Tibial artery (tissue), 4 donors: ENCODE results near the gene ALDH1B1.
A peak's percentile ranks its signal among the peaks of the same experiment; 100 is the strongest.

Experiments used
- DNase-seq, 2 donors: peaks; one replicate each; pipeline ENCODE4 v3.0.0-alpha.2; 2019
- H3K27ac ChIP-seq, 2 donors: fragments of 200-600 bp; sonication (generic) in 1 of 2; 1 replicate in 1 of 2; 2 replicates in 1 of 2; pipeline ENCODE4 v1.5.1; 2018 to 2019; ENCODE audit warnings: mild to moderate bottlenecking in 1 of 2
- H3K27me3 ChIP-seq, 2 donors: fragments of 200-600 bp; sonication (generic) in 1 of 2; one replicate each; pipeline versions ENCODE4 v1.5.1 to v1.6.0; 2016 to 2019
- H3K36me3 ChIP-seq, 3 donors: fragments of 200-600 bp; sonication (generic) in 2 of 3; one replicate each; pipeline ENCODE4 v1.5.1; 2016 to 2019; ENCODE audit warnings: mild to moderate bottlenecking in 2 of 3
- H3K4me1 ChIP-seq, 4 donors: fragments of 200-600 bp; sonication (generic) in 2 of 4; 1 replicate in 3 of 4; 2 replicates in 1 of 4; pipeline ENCODE4 v1.5.1; 2016 to 2019
- H3K4me3 ChIP-seq, 2 donors: fragments of 200-600 bp; sonication (generic) in 1 of 2; 1 replicate in 1 of 2; 2 replicates in 1 of 2; pipeline ENCODE4 v1.5.1; 2018 to 2019; ENCODE audit warnings: mild to moderate bottlenecking in 2 of 2
- H3K9me3 ChIP-seq, 3 donors: fragments of 200-600 bp; sonication (generic) in 1 of 3; one replicate each; pipeline ENCODE4 v1.5.1; 2016 to 2019
- intact Hi-C: fragments of 100-400 bp; cut with DNase I; formaldehyde crosslinking; loops from one replicate; pipeline ENCODE4 v1.15.0; 2023; ENCODE audit warnings: low total_unique reads
- TF ChIP-seq, protein P1 (sequence below), 2 experiments: fragments of 200-600 bp in 1 of 2; fragments of 450-650 bp in 1 of 2; IDR thresholded peaks; one replicate each; pipeline ENCODE4 v1.5.1; 2017 to 2019; ENCODE audit warnings: antibody characterized with exemption in 2 of 2, mild to moderate bottlenecking in 1 of 2, moderate library complexity in 1 of 2

Gene ALDH1B1

DNA sequence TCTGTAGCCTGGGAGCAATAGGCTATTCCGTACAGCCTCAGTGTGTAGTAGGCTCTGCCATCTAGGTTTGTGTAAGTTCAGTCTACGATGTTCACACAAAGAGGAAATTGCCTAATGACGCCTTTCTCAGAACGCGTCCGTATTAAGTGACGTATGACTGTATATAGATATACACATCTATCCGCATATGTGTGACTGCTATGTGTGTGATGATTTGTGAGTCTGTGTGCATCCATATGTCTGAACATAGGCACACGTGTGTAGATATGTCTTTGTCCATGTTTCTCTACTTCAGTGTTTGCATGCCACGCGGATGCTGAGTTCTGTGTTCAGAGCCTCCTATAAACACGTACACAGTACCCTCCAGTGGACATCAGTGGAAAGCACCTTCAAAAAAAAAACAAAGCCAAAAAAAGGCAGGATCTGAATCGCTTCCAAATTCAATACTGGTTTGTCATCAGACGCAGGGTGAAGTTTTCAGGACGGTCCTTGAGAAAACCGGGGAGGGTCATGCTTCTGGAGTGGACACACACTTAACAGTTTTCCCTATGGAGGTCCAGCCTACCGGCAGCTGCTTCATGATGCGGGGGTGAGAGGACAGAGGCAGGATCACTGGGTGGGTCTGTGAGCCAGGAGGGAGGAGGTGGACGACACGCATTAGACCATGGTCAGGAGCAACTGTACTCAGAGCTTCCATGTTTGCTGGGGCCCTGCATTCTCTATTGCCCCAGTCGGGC is 29.5 kb upstream of the ALDH1B1 start:
- DNase-seq = peak; percentile 35 to 66
- Histone ChIP-seq H3K4me1 (peaks cover 0 to 9% (median 3%) of the 10 kb centered on the region in 4 donors), H3K9me3 (no peaks in the 10 kb centered on the region), H3K36me3 (no peaks in the 10 kb centered on the region), H3K27ac (peak overlapping the region; percentile 41 to 55), H3K4me3 (peak overlapping the region; percentile 10 to 21), H3K27me3 (no peaks in the 10 kb centered on the region)
- TF ChIP-seq, protein P1, sequence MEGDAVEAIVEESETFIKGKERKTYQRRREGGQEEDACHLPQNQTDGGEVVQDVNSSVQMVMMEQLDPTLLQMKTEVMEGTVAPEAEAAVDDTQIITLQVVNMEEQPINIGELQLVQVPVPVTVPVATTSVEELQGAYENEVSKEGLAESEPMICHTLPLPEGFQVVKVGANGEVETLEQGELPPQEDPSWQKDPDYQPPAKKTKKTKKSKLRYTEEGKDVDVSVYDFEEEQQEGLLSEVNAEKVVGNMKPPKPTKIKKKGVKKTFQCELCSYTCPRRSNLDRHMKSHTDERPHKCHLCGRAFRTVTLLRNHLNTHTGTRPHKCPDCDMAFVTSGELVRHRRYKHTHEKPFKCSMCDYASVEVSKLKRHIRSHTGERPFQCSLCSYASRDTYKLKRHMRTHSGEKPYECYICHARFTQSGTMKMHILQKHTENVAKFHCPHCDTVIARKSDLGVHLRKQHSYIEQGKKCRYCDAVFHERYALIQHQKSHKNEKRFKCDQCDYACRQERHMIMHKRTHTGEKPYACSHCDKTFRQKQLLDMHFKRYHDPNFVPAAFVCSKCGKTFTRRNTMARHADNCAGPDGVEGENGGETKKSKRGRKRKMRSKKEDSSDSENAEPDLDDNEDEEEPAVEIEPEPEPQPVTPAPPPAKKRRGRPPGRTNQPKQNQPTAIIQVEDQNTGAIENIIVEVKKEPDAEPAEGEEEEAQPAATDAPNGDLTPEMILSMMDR (IDR thresholded peaks at IDR 0.05) = peak; percentile 59 to 60
- intact Hi-C loops = loop anchor here (5.0 to 10.0 kb wide), 2 partner anchors 276 to 348 kb away; no protein-coding TSS in a partner anchor

DNA sequence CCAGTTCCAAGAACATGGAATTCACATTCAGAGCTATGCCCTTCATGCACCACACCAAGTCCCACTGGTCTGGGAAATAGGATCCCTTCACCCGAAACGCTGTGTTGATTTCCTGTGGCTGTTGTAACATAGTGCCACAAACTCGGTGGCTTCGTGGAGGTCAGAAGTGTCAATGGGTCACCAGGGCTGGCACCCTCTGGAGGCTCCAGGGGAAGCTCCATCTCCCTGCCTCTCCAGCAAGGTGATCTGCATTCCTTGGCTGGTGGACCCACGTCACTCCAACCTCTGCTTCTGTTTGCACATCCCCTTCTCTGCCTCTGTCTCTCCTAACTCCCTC is 28.9 kb upstream of the ALDH1B1 start:
- Histone ChIP-seq H3K4me1 (peaks cover 0 to 9% (median 3%) of the 10 kb centered on the region in 4 donors), H3K9me3 (no peaks in the 10 kb centered on the region), H3K4me3 (peak overlapping the region; percentile 10 to 21), H3K36me3 (no peaks in the 10 kb centered on the region), H3K27ac (peak overlapping the region; percentile 41 to 55), H3K27me3 (no peaks in the 10 kb centered on the region)
- TF ChIP-seq, protein P1 (IDR thresholded peaks at IDR 0.05) = no peak
- intact Hi-C loops = loop anchor here (5.0 to 10.0 kb wide), 2 partner anchors 276 to 349 kb away; no protein-coding TSS in a partner anchor
- no peak for DNase-seq

DNA sequence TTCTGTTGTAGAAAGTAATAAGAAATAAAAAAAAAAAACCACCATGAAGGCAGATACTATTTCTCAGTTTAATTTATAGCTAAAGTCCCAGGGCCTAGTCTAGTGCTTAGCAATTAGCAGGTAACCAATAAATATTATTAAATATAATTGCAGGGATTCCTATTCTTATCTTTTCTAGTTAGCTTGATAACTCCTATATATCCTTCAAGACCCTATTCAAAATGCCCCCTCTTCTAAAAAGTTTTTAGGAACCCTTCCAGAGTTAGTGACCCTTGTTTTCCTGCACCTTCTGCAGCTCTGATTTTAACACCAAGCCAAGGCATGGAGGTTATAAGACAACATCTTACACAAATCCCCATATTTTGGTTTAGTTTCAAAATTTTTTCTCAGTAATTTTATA is 24.6 kb upstream of the ALDH1B1 start:
- intact Hi-C loops = loop anchor here (10.0 kb wide), 1 partner anchor 353 kb away; no protein-coding TSS in a partner anchor
- Histone ChIP-seq H3K27ac (no peak overlapping the region), H3K27me3 (no peaks in the 10 kb centered on the region)

DNA sequence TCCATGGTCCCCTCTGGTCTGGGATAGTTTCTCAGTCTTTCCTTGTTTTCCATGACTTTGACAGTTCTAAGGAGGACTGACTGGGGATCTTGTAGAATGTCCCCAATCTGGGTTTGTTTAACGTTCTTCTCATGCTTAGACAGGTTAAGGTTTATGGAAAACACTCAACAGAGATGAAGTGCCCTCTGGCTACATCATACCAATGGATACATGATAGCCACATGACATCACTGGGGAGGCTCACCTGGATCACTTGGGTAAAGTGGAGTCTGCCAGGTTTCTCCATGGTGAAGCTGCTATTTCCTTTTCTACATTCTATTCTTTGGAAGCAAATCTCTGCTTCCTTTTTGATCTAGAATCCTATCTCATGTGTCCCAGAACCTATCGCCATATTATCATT is 23.8 kb upstream of the ALDH1B1 start:
- no peaks in the 10 kb centered on the region for H3K9me3 ChIP-seq
- no peak for DNase-seq
- TF ChIP-seq, protein P1 (IDR thresholded peaks at IDR 0.05) = no peak
- no peak overlapping the region for H3K4me3 ChIP-seq
- H3K27ac ChIP-seq = no peak overlapping the region
- H3K4me1 ChIP-seq = no peaks in the 10 kb centered on the region
- H3K36me3 ChIP-seq = no peaks in the 10 kb centered on the region
- H3K27me3 ChIP-seq = no peaks in the 10 kb centered on the region
- intact Hi-C loops = loop anchor here (10.0 kb wide), 1 partner anchor 354 kb away; no protein-coding TSS in a partner anchor

More for the DNA sequence above, 24.6 kb upstream of the ALDH1B1 start:
- H3K4me1 ChIP-seq = peaks cover 0 to 8% (median 3%) of the 10 kb centered on the region in 4 donors
- H3K4me3 ChIP-seq = no peak overlapping the region
- no peaks in the 10 kb centered on the region for H3K36me3 ChIP-seq
- TF ChIP-seq, protein P1 (IDR thresholded peaks at IDR 0.05) = no peak
- no peak for DNase-seq
- H3K9me3 ChIP-seq = no peaks in the 10 kb centered on the region

DNA sequence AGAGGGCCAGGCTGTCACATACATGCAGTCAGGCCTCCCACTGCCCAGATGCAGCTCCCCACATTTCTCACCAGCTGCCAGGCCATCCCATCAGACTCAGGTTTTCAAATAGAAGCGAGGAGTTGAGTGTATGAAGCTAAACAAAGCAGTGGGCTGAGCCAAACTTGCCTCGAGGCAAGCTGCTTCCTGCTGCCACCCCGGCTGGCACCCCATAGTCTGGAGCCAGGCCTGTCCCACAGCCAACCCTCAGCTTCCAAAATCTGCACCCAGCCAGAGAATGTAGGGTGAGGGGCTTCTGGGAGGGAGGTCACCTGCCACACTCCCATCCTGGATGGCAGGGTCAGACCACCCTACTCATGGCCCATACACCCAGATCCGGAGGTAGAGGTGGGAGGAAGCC is 22.3 kb upstream of the ALDH1B1 start:
- TF ChIP-seq, protein P1 (IDR thresholded peaks at IDR 0.05) = no peak
- Histone ChIP-seq H3K27ac (no peak overlapping the region), H3K36me3 (no peaks in the 10 kb centered on the region), H3K9me3 (no peaks in the 10 kb centered on the region), H3K4me3 (no peak overlapping the region), H3K4me1 (no peaks in the 10 kb centered on the region), H3K27me3 (no peaks in the 10 kb centered on the region)
- DNase-seq = peak in 1 of 2 donors; percentile 39
- intact Hi-C loops = loop anchor here (5.0 kb wide), 1 partner anchor 62 kb away; no protein-coding TSS in a partner anchor
